Heart left ventricle (tissue), 16 donors: ENCODE measurements around the gene CCDC27. TPM values are rescaled to one million over a fixed set of nuclear protein-coding genes. Genes with fewer than 3 reads are reported as not detected.
"Not testable (repeated sequence)": the region's sequence is repeated elsewhere in the genome, so short reads cannot be mapped to it uniquely, and the experiment has no call there.

Experiments used
- ATAC-seq, 4 donors: fragments of 200-7000 bp; cut with Tn5 transposase; one replicate each; pipeline ENCODE4 v1.9.1; 2020 to 2022; ENCODE audit warnings: moderate library complexity in 4 of 4, mild to moderate bottlenecking in 3 of 4, moderate number of reproducible peaks in 1 of 4
- DNase-seq, 5 donors: peaks; one replicate each; pipeline ENCODE4 v3.0.0-alpha.2; 2020
- H3K27ac ChIP-seq, 12 donors: fragments of 200-600 bp; sonication (generic) in 4 of 12; one replicate each; pipeline versions ENCODE4 v1.5.0 to v1.8.0; 2016 to 2022; ENCODE audit warnings: mild to moderate bottlenecking in 2 of 12
- H3K27me3 ChIP-seq, 9 donors: fragments of 200-600 bp; sonication (generic) in 2 of 9; one replicate each; pipeline versions ENCODE4 v1.5.1 to v1.8.0; 2016 to 2022; ENCODE audit warnings: mild to moderate bottlenecking in 3 of 9
- H3K36me3 ChIP-seq, 9 donors: fragments of 200-600 bp; sonication (generic) in 2 of 9; one replicate each; pipeline versions ENCODE4 v1.5.0 to v1.8.0; 2018 to 2022; ENCODE audit warnings: mild to moderate bottlenecking in 2 of 9
- H3K4me1 ChIP-seq, 12 donors: fragments of 200-600 bp; sonication (generic) in 4 of 12; one replicate each; pipeline versions ENCODE4 v1.5.0 to v1.8.0; 2016 to 2022; ENCODE audit warnings: mild to moderate bottlenecking in 3 of 12
- H3K4me3 ChIP-seq, 12 donors: fragments of 200-600 bp; sonication (generic) in 4 of 12; one replicate each; pipeline versions ENCODE4 v1.5.0 to v1.8.0; 2017 to 2022; ENCODE audit warnings: mild to moderate bottlenecking in 9 of 12, moderate library complexity in 4 of 12
- H3K9me3 ChIP-seq, 12 donors: fragments of 200-600 bp; sonication (generic) in 4 of 12; one replicate each; pipeline versions ENCODE4 v1.5.0 to v1.8.0; 2016 to 2022; ENCODE audit warnings: mild to moderate bottlenecking in 1 of 12
- POLR2A ChIP-seq, 2 donors: fragments of 450-650 bp; IDR thresholded peaks; one replicate each; pipeline ENCODE4 v1.6.1; 2017; ENCODE audit warnings: antibody characterized with exemption in 2 of 2, mild to moderate bottlenecking in 2 of 2, moderate library complexity in 2 of 2
- WGBS, 4 donors: extraction: QIAGEN DNeasy Blood & Tissue Kit in 2 of 4; methylation state at CpG; one replicate each; pipeline versions ENCODE4 v1.1.5 to v1.1.7; 2013 to 2018; 5-methylcytosine and 5-hydroxymethylcytosine counted together
- intact Hi-C, 10 donors: fragments of 100-400 bp; cut with DNase I; formaldehyde crosslinking; loops; one replicate each; pipeline versions ENCODE4 v1.11.1 to v1.14.2; 2022
- polyA plus RNA-seq, 2 donors: library from polyadenylated mRNA; stranded (reverse); fragments of 200-250 nt; gene quantifications; one replicate each; pipeline ENCODE4 v1.2.3, GENCODE V29; 2013
- total RNA-seq, 9 donors: library from RNA; depleted of rRNA in 2 of 9; stranded (reverse); fragments of >200 nt in 2 of 9; fragmentation: NEBNext Ultra II Directional in 3 of 9; extraction: Animal tissue kit (Norgen Biotek cat#: 25700) in 3 of 9; gene quantifications; one replicate each; pipeline versions ENCODE4 v1.1.0 to v1.2.4, GENCODE V29; 2016 to 2023
- TF ChIP-seq, protein P1 (sequence below), 12 donors: fragments of 200-600 bp; sonication (generic) in 4 of 12; IDR thresholded peaks; one replicate each; pipeline versions ENCODE4 v1.5.0 to v1.8.0; 2018 to 2022; ENCODE audit warnings: antibody characterized with exemption in 12 of 12, mild to moderate bottlenecking in 5 of 12
- donor health status: ischemic (EF 13 %, LVEDD 7.1; RV severe dilation, severe dysfunction).
- donor health status: healthy with polysubstance abuse.
- donor health status: DM: no; HTN: yes; CAD: no.
- donor health status: DM: no; HTN: no; CAD: no.
- donor health status: ischemic (EF 25% LVEDD 6.9; RV normal size, moderate dysfunction).
- donor health status: ischemic (EF 25% LVEDD 5.7; RV mildly dilated, moderate dysfunction).
- donor health status: healthy.
- donor health status: DM: yes; HTN: yes; CAD: no.
- donor health status: ischemic (EF 35%, LVEDD 5.7; RV mildly dilated, moderate dysfunction).
- donor health status: nonischemic (EF 11% LVEDD 7.7; RV severe dilation, severe dysfunction).
- donor health status: DM: yes; HTN: yes; CAD: no.
- donor health status: PGD.
- donor health status: ischemic (EF 29% LVEDD 5.4; RV normal size, mild dysfunction).
- donor health status: nonischemic (EF 23%, LVEDD 6.1; RV moderate dilation, normal function).

Gene CCDC27
- total and polyA plus RNA-seq, 11 donors = not detected

DNA sequence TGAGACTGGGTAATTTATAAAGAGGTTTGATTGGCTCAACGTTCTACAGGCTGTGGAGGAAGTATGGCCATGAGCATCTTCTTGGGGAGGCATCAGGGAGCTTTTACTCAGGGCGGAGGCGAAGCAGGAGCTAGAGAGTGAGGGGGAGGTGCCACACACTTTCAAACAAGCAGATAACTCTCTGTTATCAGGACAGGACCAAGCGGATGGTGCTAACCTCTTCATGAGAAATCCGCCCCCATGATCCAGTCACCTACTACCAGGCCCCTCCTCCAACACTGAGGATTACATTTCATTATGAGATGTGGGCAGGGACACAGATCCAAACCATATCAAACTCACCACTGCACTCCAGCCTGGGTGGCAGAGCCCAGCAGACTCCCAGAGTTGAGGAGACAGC is 55.5 kb downstream of the CCDC27 start:
- no peak for TF ChIP-seq POLR2A (IDR thresholded peaks at IDR 0.05)
- TF ChIP-seq, protein P1, sequence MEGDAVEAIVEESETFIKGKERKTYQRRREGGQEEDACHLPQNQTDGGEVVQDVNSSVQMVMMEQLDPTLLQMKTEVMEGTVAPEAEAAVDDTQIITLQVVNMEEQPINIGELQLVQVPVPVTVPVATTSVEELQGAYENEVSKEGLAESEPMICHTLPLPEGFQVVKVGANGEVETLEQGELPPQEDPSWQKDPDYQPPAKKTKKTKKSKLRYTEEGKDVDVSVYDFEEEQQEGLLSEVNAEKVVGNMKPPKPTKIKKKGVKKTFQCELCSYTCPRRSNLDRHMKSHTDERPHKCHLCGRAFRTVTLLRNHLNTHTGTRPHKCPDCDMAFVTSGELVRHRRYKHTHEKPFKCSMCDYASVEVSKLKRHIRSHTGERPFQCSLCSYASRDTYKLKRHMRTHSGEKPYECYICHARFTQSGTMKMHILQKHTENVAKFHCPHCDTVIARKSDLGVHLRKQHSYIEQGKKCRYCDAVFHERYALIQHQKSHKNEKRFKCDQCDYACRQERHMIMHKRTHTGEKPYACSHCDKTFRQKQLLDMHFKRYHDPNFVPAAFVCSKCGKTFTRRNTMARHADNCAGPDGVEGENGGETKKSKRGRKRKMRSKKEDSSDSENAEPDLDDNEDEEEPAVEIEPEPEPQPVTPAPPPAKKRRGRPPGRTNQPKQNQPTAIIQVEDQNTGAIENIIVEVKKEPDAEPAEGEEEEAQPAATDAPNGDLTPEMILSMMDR (IDR thresholded peaks at IDR 0.05) = no peak
- Histone ChIP-seq H3K36me3 (no peaks in the 10 kb centered on the region), H3K27ac (no peak overlapping the region), H3K9me3 (no peaks in the 10 kb centered on the region), H3K4me1 (no peaks in the 10 kb centered on the region), H3K4me3 (no peak overlapping the region), H3K27me3 (peaks cover 0 to 23% (median 0%) of the 10 kb centered on the region in 9 donors)
- 81 to 82% (median 82%) methylated on average over 5 of the region's 5 CpGs for WGBS, 4 donors
- ATAC-seq (no peak), DNase-seq (no peak)
- intact Hi-C loops = no loop called here

DNA sequence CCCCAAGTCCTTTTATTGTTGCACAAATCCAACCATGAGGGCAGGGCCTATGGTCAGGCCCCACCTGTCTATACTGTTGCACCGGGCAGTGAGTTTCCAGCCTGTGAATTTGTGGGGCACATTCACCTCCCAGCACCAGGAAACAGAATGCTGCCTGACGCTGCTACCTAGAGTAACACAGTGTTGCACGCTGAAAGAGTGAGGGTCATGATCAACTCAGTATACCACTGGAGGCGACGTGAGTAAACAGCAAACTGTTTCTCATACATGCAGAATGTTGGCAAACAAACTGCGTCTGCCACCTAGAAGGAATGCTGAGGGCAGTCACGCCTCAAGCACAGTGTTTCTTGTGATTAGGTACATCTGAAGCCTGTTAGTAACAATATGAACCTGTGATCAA is 57.4 kb downstream of the CCDC27 start:
- Histone ChIP-seq H3K27ac (no peak overlapping the region), H3K27me3 (peaks cover 0 to 8% (median 0%) of the 10 kb centered on the region in 9 donors), H3K9me3 (no peaks in the 10 kb centered on the region), H3K4me3 (no peak overlapping the region), H3K36me3 (peaks cover 0 to 12% (median 7%) of the 10 kb centered on the region in 9 donors), H3K4me1 (no peaks in the 10 kb centered on the region)
- ATAC-seq = no peak
- DNase-seq = no peak
- TF ChIP-seq, protein P1 (IDR thresholded peaks at IDR 0.05) = no peak
- no peak for TF ChIP-seq POLR2A (IDR thresholded peaks at IDR 0.05)
- 74 to 83% (median 78%) methylated on average over 7 of the region's 7 CpGs for WGBS, 4 donors
- intact Hi-C loops = no loop called here

DNA sequence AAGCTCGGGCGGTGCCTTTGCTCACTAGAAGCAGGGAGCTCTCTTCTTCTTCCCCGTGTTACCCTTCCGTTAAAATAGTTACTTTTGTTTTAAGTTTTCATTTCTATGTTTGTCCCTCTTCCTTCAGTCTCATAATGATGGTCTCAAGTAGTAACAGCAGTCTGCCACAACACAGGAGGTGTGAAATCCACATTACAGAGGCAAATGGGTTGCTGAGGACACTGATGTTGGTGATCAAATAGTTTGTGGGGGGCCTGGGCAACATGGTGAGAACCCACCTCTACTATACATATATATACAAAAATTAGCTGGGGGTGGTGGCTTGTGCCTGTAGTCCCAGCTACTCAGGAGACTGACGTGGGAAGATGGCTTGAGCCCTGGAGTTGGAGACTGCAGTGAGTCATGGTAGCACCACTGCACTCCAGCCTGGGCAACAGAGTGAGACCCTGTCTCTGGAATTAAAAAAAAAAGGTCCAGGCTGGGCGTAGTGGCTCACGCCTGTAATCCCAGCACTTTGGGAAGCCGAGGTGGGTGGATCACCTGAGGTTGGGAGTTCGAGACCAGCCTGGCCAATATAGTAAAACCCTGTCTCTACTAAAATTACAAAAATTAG is 58.0 kb downstream of the CCDC27 start:
- intact Hi-C loops, H3K27me3 ChIP-seq, H3K27ac ChIP-seq: not testable (repeated sequence)

DNA sequence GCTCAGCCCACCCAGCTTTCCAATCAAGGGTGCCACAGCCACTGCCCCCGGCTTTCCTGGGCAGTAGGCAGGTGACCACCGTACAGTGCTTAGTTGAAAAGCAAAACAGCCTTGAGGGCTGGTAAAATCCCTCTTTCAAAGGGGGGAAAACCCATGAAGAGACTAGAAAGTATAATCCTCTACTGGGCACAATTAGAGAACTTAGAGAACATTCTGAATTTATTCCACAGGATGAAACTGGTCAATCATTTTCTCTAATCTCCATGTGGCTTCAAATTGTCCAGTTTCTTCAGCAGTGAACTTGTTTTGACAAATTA is 59.3 kb downstream of the CCDC27 start:
- Histone ChIP-seq H3K27me3 (no peaks in the 10 kb centered on the region), H3K9me3 (no peaks in the 10 kb centered on the region), H3K4me1 (no peaks in the 10 kb centered on the region), H3K4me3 (no peak overlapping the region), H3K36me3 (peaks cover 0 to 28% (median 24%) of the 10 kb centered on the region in 9 donors), H3K27ac (no peak overlapping the region)
- no peak for ATAC-seq
- DNase-seq = no peak
- 58 to 70% (median 60%) methylated on average over 2 of the region's 2 CpGs for WGBS, 4 donors
- no peak for TF ChIP-seq POLR2A (IDR thresholded peaks at IDR 0.05)
- TF ChIP-seq, protein P1 (IDR thresholded peaks at IDR 0.05) = no peak
- intact Hi-C loops = no loop called here

More for the DNA sequence above, 58.0 kb downstream of the CCDC27 start:
- H3K4me3 ChIP-seq, ATAC-seq, H3K9me3 ChIP-seq, H3K4me1 ChIP-seq, DNase-seq: not testable (repeated sequence)
- H3K36me3 ChIP-seq = peaks cover 0 to 18% (median 13%) of the 10 kb centered on the region in 9 donors
- 82 to 88% (median 86%) methylated on average over 9 of the region's 9 CpGs for WGBS, 4 donors

DNA sequence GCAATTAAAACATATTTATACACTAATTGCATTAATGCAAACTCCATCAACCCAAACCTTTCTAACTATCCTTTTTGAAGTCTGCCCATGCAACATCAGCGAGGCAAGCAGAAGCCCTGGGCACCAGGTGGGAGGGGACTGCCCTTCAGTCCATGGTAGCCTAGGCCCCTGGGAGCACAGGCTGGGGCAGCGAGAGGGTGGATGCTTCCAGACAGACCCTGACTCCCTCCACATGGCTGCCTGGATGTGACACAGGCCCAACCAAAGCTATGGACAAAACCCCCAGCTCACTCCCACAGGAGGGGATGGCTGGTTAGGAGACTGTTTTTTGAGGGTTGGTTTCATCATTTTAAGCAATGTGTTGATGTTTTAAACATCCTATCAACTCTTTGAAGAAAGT is 61.8 kb downstream of the CCDC27 start:
- no peaks in the 10 kb centered on the region for H3K4me1 ChIP-seq
- intact Hi-C loops = no loop called here
- H3K36me3 ChIP-seq = peaks cover 0 to 35% (median 28%) of the 10 kb centered on the region in 9 donors
- no peak overlapping the region for H3K27ac ChIP-seq
- no peak for DNase-seq
- TF ChIP-seq POLR2A (IDR thresholded peaks at IDR 0.05) = no peak
- TF ChIP-seq, protein P1 (IDR thresholded peaks at IDR 0.05) = no peak
- no peaks in the 10 kb centered on the region for H3K27me3 ChIP-seq
- no peak for ATAC-seq
- H3K4me3 ChIP-seq = no peak overlapping the region
- WGBS, 4 donors = 95 to 97% (median 96%) methylated on average over 2 of the region's 2 CpGs
- no peaks in the 10 kb centered on the region for H3K9me3 ChIP-seq
